ENCODE results near the gene HSP90AB1. TPM values are rescaled to one million over a fixed set of nuclear protein-coding genes. Genes with fewer than 3 reads are reported as not detected.

The HSP90AB1 gene
- total RNA-seq, 8 experiments from 2014 or later = 588 to 1,345 (median 878) TPM

DNA sequence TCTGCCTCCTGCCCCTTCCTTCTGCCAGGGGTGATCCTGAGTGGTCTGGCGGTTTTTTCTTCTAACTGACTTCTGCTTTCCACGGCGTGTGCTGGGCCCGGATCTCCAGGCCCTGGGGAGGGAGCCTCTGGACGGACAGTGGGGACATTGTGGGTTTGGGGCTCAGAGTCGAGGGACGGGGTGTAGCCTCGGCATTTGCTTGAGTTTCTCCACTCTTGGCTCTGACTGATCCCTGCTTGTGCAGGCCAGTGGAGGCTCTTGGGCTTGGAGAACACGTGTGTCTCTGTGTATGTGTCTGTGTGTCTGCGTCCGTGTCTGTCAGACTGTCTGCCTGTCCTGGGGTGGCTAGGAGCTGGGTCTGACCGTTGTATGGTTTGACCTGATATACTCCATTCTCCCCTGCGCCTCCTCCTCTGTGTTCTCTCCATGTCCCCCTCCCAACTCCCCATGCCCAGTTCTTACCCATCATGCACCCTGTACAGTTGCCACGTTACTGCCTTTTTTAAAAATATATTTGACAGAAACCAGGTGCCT lies 13.3 kb upstream of the HSP90AB1 start:
- WGBS, 10 experiments = 45 to 100% (median 84%) methylated on average over 2 to 12 of the region's 14 CpGs; no CpG with 5 or more reads in 2 of the 10 experiments
- Histone ChIP-seq H3K4me3 (no peak overlapping the region), H3K4me1 (replicated peaks in 1 of 2) (peaks cover 14 to 18% of the 10 kb centered on the region in 2 donors), H3K27ac (no peak overlapping the region)
- in situ Hi-C loops (cut with MboI; ENCODE audit: low pct_unique_long_range_greater_than_20kb in 2 of 9, low sequenced_read_pairs in 9 of 9, unreplicated experiment in 9 of 9) = loop anchor here in 2 of 9 experiments (10.0 to 25.0 kb wide), 2 partner anchors 59 to 121 kb away; no protein-coding TSS in a partner anchor
- ATAC-seq (replicated peaks in 6 of 8) = no peak

DNA sequence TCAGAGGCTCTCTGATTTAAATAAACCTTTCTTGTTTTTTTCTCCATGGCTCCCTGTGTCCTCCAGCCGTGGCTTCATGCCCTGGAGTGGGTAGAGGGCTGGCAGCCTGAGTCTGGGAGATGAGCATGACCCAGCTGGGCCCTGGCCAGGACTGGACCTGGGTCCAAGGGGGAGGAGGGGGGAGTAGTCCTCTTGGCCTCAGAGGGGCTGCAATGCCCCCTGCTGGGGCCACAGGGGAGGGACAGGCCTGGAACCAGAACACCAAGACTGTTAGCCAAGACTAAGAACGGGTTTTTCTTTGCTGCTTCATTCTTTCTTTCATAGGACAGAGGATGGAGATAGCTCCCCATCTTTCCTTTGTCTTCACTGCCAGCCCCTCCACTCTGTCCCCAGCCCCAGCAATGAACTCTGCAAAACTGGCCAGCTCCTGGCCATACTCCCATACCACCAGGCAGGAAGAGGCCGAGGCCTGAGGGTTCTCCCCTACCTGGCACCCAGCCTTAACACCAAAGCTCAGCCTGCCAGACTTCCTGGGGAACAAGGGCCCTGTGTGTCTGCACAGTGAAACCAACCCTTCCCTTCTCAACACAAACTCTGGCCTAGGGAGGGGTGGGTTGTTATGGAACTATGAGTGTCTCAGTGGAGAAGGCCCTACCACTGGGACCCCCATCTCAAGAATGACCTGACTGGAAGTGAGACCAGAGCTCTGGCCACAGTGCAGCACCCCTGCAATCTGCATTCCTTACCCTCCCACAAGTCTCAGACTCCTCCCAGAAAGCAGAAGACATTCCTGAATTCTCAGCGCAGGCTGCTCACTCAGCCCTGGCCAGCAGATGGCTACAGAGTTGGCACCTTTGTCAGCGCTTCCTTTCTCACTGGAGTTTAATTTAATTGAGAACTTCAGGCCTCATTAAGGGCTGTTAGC lies 12.5 kb upstream of the HSP90AB1 start:
- Histone ChIP-seq H3K4me3 (no peak overlapping the region), H3K27ac (no peak overlapping the region), H3K4me1 (replicated peaks in 1 of 2) (peaks cover 15 to 21% of the 10 kb centered on the region in 2 donors)
- in situ Hi-C loops (cut with MboI; ENCODE audit: low pct_unique_long_range_greater_than_20kb in 2 of 9, low sequenced_read_pairs in 9 of 9, unreplicated experiment in 9 of 9) = loop anchor here in 2 of 9 experiments (10.0 to 25.0 kb wide), 2 partner anchors 60 to 122 kb away; no protein-coding TSS in a partner anchor
- ATAC-seq (replicated peaks in 6 of 8) = peak in 4 of 8 experiments; percentile 0 to 59 (median 54)
- WGBS, 10 experiments = 0 to 100% (median 41%) methylated on average over 1 to 2 of the region's 5 CpGs; no CpG with 5 or more reads in 4 of the 10 experiments

DNA sequence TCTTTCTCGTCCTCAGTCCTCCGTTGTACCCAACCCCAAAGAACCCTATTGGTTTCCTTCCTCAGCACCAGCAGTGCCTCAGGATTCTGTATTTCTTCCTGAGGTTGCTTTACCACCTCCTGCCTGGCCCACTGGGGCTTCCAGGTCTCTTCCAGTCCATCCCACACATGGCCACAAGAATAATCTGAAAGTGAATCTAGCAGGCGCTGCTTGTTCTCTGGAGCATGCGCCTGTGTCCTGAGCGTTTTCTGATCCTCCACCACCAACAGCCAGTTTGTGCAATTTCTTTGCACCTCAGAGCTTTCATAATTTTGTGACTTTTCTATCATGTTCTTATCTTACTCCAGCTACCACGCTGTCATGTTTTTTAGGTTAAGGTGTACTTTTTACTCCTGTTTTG lies 11.6 kb upstream of the HSP90AB1 start:
- Histone ChIP-seq H3K4me3 (no peak overlapping the region), H3K27ac (no peak overlapping the region), H3K4me1 (replicated peaks in 1 of 2) (peaks cover 15 to 21% of the 10 kb centered on the region in 2 donors)
- ATAC-seq (replicated peaks in 6 of 8) = no peak
- in situ Hi-C loops (cut with MboI; ENCODE audit: low pct_unique_long_range_greater_than_20kb in 2 of 9, low sequenced_read_pairs in 9 of 9, unreplicated experiment in 9 of 9) = loop anchor here in 2 of 9 experiments (10.0 to 25.0 kb wide), 2 partner anchors 60 to 123 kb away; no protein-coding TSS in a partner anchor
- 40 to 100% (median 85%) methylated on average over 1 to 6 of the region's 6 CpGs for WGBS, 10 experiments

DNA sequence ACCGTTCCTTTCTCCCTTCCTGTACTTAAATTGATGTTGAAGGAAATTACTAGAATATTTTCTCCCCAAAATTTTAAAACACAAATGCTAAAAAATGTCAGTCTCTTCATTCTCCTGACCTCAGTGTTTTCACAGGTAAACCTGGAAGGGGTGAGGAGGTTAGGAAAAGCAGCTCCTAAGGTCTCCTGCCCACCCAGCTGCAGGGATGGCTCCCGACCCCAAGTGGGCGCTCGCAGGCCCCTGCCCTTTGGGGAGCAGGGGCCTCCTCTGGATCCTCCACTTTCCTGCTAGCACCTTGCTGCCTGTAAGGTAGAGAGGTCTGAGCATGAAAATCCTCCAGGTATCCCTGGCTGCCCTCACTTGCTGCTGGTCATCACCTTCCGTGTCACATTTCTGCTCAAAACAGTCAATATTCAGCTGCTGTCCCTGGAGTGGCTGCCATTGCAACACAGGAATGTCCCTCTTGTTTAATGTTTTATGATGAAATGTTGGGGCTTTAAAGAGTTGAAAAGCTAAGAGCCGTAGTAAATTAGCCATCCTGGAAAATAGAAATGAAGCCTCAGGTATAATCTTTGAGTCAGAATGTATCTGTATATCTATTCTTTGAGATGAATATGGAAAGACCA lies 10.9 kb upstream of the HSP90AB1 start:
- in situ Hi-C loops (cut with MboI; ENCODE audit: low pct_unique_long_range_greater_than_20kb in 2 of 9, low sequenced_read_pairs in 9 of 9, unreplicated experiment in 9 of 9) = loop anchor here in 2 of 9 experiments (10.0 to 25.0 kb wide), 2 partner anchors 61 to 124 kb away; no protein-coding TSS in a partner anchor
- WGBS, 10 experiments = 83 to 100% (median 90%) methylated on average over 1 to 6 of the region's 6 CpGs; no CpG with 5 or more reads in 2 of the 10 experiments
- no peak for ATAC-seq (replicated peaks in 6 of 8)
- peaks cover 15 to 21% of the 10 kb centered on the region in 2 donors for H3K4me1 ChIP-seq (replicated peaks in 1 of 2)
- H3K27ac ChIP-seq = no peak overlapping the region
- H3K4me3 ChIP-seq = no peak overlapping the region

DNA sequence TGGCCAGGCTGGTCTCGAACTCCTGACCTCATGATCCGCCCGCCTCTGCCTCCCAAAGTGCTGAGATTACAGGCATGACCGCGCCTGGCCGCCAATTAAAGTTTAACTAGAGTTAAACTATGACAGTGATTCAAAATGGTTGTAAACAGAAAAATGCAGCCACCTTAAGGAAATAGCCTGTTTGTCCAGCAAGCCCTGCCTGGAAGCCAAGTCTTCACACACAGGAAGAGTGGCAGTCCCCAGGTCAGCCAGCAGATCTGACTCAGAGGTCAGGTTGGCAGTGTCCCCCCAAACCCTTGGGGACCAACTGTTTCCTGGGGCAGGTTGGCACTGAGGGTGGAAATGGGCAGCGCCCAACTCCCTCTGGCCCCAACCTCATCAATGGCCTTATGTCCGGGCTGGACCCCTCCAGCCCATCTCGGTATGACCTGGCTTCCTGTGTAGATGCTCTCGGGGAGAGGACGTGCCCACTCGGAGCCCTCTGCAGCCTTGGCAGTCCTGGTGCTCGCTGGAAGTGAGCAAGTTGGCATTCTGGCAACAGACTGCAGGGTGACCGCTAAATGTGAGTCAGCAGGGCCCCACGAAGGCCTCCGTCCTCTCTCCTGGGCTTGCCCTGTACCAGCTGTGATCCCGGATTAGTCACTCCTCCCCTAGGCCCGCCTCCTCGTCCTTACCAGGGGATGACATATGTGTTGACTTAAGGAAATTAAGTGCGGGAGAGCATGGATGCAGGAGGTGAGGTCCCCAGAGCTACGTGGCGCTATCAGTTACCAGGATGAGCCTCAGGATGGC lies 9.7 kb upstream of the HSP90AB1 start:
- peak; percentile 90 to 95 (median 92) for ATAC-seq (replicated peaks in 6 of 8)
- in situ Hi-C loops (cut with MboI; ENCODE audit: low pct_unique_long_range_greater_than_20kb in 2 of 9, low sequenced_read_pairs in 9 of 9, unreplicated experiment in 9 of 9) = loop anchor here in 2 of 9 experiments (10.0 to 25.0 kb wide), 2 partner anchors 62 to 125 kb away; no protein-coding TSS in a partner anchor
- peaks cover 15 to 21% of the 10 kb centered on the region in 2 donors for H3K4me1 ChIP-seq (replicated peaks in 1 of 2)
- H3K27ac ChIP-seq = peak overlapping the region; percentile 90 to 95
- 69 to 100% (median 87%) methylated on average over 1 to 11 of the region's 22 CpGs; no CpG with 5 or more reads in 5 of the 10 experiments for WGBS, 10 experiments
- peak overlapping the region; percentile 24 to 37 (median 29) for H3K4me3 ChIP-seq

DNA sequence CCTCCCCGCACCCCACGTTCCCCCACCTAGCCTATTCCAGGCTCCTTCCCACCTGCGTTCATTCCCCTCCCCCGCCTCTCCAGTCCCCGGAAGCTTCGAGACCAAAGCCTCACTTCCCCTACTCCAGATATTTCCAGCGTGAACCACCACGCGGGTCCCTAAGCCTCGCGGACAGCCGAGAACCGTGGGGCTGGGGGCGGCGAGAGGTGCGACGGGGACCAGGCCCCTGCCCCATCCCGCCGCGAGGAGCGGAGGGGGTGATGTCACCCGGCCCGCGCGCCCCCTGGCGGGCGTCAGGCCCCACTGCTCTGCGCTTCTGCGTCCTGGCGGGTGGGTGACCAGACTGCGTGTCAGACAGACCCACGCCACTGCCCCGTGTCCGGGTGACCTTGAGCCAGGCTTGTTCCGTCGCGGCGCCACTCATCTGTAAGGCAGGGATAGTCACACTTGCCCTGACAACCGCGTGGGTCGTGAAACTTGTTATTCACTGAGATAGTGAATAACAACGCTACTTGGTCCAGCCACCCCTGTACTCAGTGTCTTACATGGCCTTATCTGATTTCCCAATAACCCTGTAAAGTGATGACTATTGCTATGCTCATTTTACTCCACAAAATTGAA lies 9.0 kb upstream of the HSP90AB1 start:
- Histone ChIP-seq H3K27ac (peak overlapping the region; percentile 90 to 95), H3K4me3 (peak overlapping the region; percentile 24 to 37 (median 29)), H3K4me1 (replicated peaks in 1 of 2) (peaks cover 15 to 21% of the 10 kb centered on the region in 2 donors)
- in situ Hi-C loops (cut with MboI; ENCODE audit: low pct_unique_long_range_greater_than_20kb in 2 of 9, low sequenced_read_pairs in 9 of 9, unreplicated experiment in 9 of 9) = loop anchor here in 2 of 9 experiments (10.0 to 25.0 kb wide), 2 partner anchors 63 to 126 kb away; no protein-coding TSS in a partner anchor
- peak; percentile 82 to 88 (median 82) for ATAC-seq (replicated peaks in 6 of 8)
- 13 to 67% (median 40%) methylated on average over 1 to 8 of the region's 42 CpGs; no CpG with 5 or more reads in 7 of the 10 experiments for WGBS, 10 experiments

DNA sequence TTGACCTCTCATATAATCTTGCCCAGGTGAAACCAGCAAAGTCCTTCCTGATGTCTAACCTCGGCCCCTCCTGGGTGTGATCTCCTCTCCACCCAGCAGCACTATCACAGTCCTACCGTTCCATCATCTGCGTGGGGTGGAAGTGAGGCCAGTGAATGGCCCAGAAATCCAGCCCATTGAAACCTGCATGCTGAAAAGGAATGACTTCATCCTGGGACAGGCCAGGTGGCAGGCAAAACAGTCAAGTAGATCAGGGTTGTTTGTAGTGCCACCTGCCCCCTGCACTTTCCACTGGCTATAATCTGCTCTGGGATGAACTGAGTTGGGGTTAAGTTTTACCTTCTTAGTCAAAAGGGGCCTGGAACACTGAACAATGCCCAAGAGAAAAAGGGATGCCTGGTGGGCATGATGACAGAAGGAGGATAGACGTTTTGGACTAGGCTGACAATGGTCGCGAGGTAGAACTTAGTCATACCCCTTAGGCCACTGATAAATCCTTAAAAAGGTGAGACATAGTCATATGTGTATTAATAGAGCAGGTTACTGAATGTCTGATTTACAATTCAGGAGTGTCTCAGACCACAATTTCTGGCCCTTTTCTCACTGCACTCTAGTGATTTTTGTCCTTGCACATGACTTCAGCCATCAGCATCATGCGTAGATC lies 8.1 kb upstream of the HSP90AB1 start:
- peaks cover 15 to 21% of the 10 kb centered on the region in 2 donors for H3K4me1 ChIP-seq (replicated peaks in 1 of 2)
- WGBS, 10 experiments = 56 to 97% (median 80%) methylated on average over 3 to 7 of the region's 7 CpGs; no CpG with 5 or more reads in 2 of the 10 experiments
- ATAC-seq (replicated peaks in 6 of 8) = no peak
- H3K4me3 ChIP-seq = no peak overlapping the region
- in situ Hi-C loops (cut with MboI; ENCODE audit: low pct_unique_long_range_greater_than_20kb in 2 of 9, low sequenced_read_pairs in 9 of 9, unreplicated experiment in 9 of 9) = loop anchor here in 2 of 9 experiments (10.0 to 25.0 kb wide), 2 partner anchors 64 to 127 kb away; no protein-coding TSS in a partner anchor
- peak overlapping the region; percentile 90 to 95 for H3K27ac ChIP-seq

DNA sequence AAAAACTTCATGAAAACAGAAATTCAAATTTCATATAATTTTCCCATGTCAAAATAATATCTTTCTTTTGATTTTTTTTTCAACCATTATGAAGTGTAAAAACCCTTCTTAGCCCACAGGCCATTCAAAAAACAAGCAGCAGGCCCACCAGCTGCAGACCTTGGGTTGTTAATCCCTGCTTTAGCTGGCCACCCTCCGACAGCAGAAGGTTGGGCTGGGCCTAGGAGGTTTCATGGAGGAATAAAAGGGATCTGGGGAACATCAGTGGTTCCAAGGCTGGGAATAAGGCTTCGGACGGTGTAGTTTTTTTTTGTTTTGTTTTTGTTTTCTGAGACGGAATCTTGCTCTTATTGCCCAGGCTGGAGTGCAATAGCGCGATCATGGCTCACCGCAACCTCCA lies 3.6 kb upstream of the HSP90AB1 start:
- Histone ChIP-seq H3K27ac (no peak overlapping the region), H3K4me1 (replicated peaks in 1 of 2) (peaks cover 15 to 18% of the 10 kb centered on the region in 2 donors), H3K4me3 (no peak overlapping the region)
- no peak for ATAC-seq (replicated peaks in 6 of 8)
- WGBS, 10 experiments = 89 to 100% (median 94%) methylated on average over 1 to 6 of the region's 7 CpGs; no CpG with 5 or more reads in 3 of the 10 experiments
- in situ Hi-C loops (cut with MboI; ENCODE audit: low pct_unique_long_range_greater_than_20kb in 2 of 9, low sequenced_read_pairs in 9 of 9, unreplicated experiment in 9 of 9) = loop anchor here in 1 of 9 experiments (25.0 kb wide), 1 partner anchor 131 kb away; no protein-coding TSS in a partner anchor

DNA sequence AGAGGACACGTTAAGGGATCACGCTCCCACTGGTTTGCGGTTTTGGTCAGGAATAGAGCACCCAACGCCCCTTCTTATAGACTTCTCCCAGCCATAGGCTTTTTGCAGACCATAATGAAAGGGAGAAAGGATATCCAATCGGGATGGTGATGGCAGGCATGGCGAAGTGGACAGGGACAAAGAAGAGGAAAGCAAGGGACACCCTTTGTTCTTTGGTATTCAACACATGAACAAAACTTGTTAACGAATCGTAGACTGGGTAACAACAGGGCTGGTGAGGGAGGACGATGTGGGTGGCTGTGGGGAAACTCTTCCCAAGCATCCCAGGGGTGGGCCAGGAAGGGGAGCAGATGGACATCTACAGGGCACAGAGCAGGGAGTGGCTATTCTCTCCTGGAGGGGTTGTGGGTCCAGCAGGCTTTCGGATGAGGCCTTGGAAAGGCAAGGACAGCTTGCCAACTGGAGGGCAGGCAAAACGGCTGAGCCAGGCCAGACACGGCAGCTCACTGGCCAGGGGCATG lies 1.4 kb upstream of the HSP90AB1 start:
- peak overlapping the region; percentile 96 to 97 for H3K27ac ChIP-seq
- WGBS, 10 experiments = 0 to 82% (median 61%) methylated on average over 1 to 11 of the region's 12 CpGs; no CpG with 5 or more reads in 2 of the 10 experiments
- in situ Hi-C loops (cut with MboI; ENCODE audit: low pct_unique_long_range_greater_than_20kb in 2 of 9, low sequenced_read_pairs in 9 of 9, unreplicated experiment in 9 of 9) = loop anchor here in 1 of 9 experiments (25.0 kb wide), 1 partner anchor 133 kb away; no protein-coding TSS in a partner anchor

DNA sequence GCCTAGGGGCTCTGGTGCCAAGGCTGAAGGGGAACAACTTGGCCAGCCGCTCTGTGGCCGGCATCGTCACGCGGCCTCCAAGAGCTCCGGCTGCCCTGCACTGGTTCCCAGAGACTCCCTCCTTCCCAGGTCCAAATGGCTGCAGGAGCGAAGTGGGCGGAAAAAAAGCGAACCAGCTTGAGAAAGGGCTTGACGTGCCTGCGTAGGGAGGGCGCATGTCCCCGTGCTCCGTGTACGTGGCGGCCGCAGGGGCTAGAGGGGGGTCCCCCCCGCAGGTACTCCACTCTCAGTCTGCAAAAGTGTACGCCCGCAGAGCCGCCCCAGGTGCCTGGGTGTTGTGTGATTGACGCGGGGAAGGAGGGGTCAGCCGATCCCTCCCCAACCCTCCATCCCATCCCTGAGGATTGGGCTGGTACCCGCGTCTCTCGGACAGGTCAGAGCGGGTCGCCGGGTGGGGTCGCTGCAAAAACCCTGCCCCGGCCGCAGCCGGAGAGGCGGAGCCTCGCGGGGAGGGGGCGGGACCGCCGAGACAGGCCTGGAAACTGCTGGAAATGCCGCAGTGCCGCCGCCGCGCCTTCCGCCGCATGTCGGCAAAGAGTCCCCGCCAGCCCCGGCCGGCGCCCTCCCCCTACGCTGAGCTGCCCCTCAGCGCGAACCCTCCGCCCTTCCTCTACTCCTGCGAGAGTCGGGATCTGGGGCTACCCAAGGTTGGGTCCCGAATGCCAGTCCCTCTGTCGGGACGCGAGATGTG lies 814 bp upstream of the HSP90AB1 start:
- H3K27ac ChIP-seq = peak overlapping the region; percentile 96 to 97
- in situ Hi-C loops (cut with MboI; ENCODE audit: low pct_unique_long_range_greater_than_20kb in 2 of 9, low sequenced_read_pairs in 9 of 9, unreplicated experiment in 9 of 9) = loop anchor here in 1 of 9 experiments (25.0 kb wide), 1 partner anchor 134 kb away; no protein-coding TSS in a partner anchor
- peak; percentile 50 to 71 (median 66) for ATAC-seq (replicated peaks in 6 of 8)
- H3K4me3 ChIP-seq = peak overlapping the region; percentile 89 to 98 (median 95)
- H3K4me1 ChIP-seq (replicated peaks in 1 of 2) = peaks cover 19 to 29% of the 10 kb centered on the region in 2 donors
- 0 to 7% (median 0%) methylated on average over 1 to 15 of the region's 62 CpGs; no CpG with 5 or more reads in 5 of the 10 experiments for WGBS, 10 experiments

More for the DNA sequence above, 1.4 kb upstream of the HSP90AB1 start:
- Histone ChIP-seq H3K4me1 (replicated peaks in 1 of 2) (peaks cover 19 to 29% of the 10 kb centered on the region in 2 donors), H3K4me3 (peak overlapping the region; percentile 89 to 98 (median 95))
- peak in 1 of 8 experiments; percentile 0 for ATAC-seq (replicated peaks in 6 of 8)
